ENCODE measurements around the gene EXOC3L4.

DNA sequence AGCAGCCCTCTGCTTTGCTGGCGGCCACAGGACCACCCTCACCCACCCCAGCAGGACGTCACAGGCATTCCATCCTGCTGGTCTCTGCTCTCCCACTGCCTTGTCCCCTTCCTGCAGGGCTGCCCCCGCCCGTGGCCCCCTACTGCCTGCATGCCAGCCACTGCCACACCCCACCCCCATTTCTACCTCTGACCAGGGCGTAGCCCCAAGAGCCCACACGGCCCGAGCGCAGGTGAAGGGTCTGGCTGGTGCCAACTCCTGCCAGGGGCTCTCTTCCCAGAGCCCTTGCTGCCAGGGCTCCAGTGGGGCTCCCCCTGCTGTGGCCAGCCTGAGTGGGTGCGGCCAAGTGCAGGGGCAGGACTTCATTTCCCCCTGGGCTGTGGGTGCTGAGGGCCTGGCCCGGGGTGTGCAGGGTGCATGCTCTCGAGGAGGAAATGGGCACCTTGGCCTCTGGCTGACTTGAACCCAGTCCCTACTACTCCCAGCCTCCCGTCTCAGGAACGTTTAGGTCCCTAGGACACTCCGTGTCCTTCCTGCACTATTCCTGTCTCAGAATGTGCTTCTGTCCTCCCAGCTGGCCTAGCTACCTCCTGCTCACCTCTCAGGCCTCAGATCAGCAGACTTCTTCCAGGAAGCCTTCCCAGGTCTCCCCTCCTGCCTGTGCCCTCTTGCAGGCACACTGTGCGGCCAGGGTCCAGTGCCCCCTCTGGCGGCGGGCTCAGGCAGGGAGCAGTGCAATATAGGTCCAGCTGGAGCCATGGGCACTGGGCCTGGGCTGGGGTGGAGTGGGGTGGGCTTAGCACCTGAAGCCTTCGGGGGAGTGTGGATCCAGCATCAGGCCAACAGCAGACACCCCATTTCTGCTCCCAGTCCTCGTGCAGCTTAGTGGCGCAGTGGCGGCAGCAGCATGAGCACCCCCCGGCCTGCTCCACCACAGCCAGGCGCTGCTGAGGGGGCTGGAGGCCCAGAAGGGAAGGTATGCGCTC is 9.1 kb upstream of the EXOC3L4 start:
- TF ChIP-seq CTCF (IDR thresholded peaks at IDR 0.05) (no peak), POLR2A (IDR thresholded peaks at IDR 0.05) (no peak)

Data from ovary (tissue), 3 donors.